ENCODE data around the gene PLEKHG4. TPM values are rescaled to one million over a fixed set of nuclear protein-coding genes. Genes with fewer than 3 reads are reported as not detected.

PLEKHG4 gene
- polyA plus RNA-seq, 2 donors, result 8.9 to 13.3 TPM

DNA sequence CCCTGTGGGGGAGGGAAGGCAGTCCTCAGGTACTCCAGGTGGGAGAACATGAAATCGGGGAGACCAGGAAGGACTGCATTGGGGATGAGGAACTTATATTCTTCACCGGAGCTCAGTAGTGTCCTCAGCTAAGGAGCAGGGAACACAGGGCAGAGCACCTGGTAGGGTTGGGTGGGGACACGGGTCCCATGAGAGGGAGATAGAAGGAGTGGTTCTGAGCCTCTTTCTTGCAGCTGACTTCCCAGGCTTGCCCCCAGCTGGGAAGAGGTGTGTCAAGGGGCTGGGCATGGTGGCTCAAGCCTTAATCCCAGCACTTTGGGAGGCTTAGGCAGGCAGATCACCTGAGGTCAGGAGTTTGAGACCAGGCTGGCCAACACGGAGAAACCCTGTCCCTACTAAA is 34.1 kb upstream of the PLEKHG4 start:
- no peak overlapping the region for H3K4me3 ChIP-seq (ENCODE audit: low read depth in 1 of 2, low read length in 2 of 2)
- H3K36me3 ChIP-seq (ENCODE audit: control insufficient read depth in 2 of 2, insufficient read depth in 2 of 2, low read length in 1 of 2), result no peaks in the 10 kb centered on the region
- peaks cover 9 to 35% of the 10 kb centered on the region in 2 donors for H3K4me1 ChIP-seq (ENCODE audit: control insufficient read depth in 2 of 2, insufficient read depth in 2 of 2, low read length in 1 of 2)
- peaks cover 0 to 8% of the 10 kb centered on the region in 2 donors for H3K27me3 ChIP-seq (ENCODE audit: control insufficient read depth in 1 of 2, insufficient read depth in 2 of 2, low read length in 2 of 2)
- WGBS, 2 donors, result 70 to 71% methylated on average over 4 of the region's 4 CpGs
- H3K27ac ChIP-seq (ENCODE audit: low read depth in 2 of 2, low read length in 1 of 2), result peak overlapping the region; percentile 31 to 74
- H3K9me3 ChIP-seq (ENCODE audit: control insufficient read depth in 2 of 2, insufficient read depth in 1 of 2, low read depth in 1 of 2, low read length in 1 of 2), result no peaks in the 10 kb centered on the region

DNA sequence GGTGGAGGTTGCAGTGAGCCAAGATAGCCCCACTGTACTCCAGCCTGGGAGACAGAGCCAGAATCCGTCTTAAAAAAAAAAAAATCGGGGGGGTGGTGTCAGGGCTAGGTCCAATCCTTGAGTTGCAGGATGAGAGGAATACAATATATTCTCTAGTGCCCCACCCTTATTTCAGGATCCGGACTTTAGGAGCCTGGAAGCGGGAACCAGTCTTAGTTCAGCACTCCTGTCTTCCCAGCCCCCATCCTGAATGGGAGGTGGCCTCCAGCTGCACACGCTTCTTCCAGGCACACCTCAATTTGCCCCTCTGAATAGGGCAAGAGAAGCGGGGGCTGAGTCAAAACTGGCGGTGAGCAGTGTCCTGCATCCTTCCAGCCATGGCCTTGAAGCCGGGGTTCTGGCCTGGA is 33.7 kb upstream of the PLEKHG4 start:
- Histone ChIP-seq H3K36me3 (ENCODE audit: control insufficient read depth in 2 of 2, insufficient read depth in 2 of 2, low read length in 1 of 2) (no peaks in the 10 kb centered on the region), H3K27ac (ENCODE audit: low read depth in 2 of 2, low read length in 1 of 2) (peak overlapping the region; percentile 84), H3K27me3 (ENCODE audit: control insufficient read depth in 1 of 2, insufficient read depth in 2 of 2, low read length in 2 of 2) (peaks cover 0 to 8% of the 10 kb centered on the region in 2 donors), H3K4me1 (ENCODE audit: control insufficient read depth in 2 of 2, insufficient read depth in 2 of 2, low read length in 1 of 2) (peaks cover 9 to 32% of the 10 kb centered on the region in 2 donors), H3K9me3 (ENCODE audit: control insufficient read depth in 2 of 2, insufficient read depth in 1 of 2, low read depth in 1 of 2, low read length in 1 of 2) (no peaks in the 10 kb centered on the region), H3K4me3 (ENCODE audit: low read depth in 1 of 2, low read length in 2 of 2) (peak overlapping the region; percentile 51 to 70)
- WGBS, 2 donors, result 16 to 18% methylated on average over 8 of the region's 8 CpGs

DNA sequence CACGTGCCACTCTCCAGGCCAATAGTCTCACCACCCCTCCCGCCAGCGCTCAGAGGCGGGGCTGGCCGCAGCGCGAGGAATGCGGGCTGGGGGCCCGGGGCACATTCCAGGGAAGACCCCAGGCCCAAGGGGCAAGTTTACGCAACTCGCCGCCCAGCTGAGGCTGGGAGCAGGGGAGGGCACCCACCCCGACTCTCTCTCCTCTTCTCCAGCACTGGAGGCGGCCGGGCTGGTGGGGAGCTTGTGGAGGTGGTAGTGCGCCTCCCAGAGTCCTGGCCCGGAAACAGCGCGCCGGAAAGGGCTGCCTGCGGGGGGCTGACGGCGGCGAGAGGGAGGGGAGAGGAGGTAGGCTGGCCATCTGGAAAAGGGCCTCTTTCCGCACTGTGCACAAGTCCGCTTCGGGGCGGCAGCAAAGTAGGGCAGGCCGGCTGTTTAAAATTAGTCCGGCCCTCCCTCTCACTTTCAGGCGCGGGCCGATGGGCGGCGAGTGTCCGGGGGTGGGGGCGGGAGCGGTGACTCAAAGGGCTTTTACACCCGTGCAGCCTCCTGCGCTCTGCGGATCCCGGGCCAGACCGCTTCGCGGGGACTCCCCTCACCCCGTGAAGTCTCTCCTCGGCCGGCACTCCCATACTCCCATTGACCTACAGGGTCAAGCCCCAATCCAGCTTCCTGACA is 33.1 kb upstream of the PLEKHG4 start:
- Histone ChIP-seq H3K9me3 (ENCODE audit: control insufficient read depth in 2 of 2, insufficient read depth in 1 of 2, low read depth in 1 of 2, low read length in 1 of 2) (no peaks in the 10 kb centered on the region), H3K4me1 (ENCODE audit: control insufficient read depth in 2 of 2, insufficient read depth in 2 of 2, low read length in 1 of 2) (peaks cover 9 to 28% of the 10 kb centered on the region in 2 donors), H3K4me3 (ENCODE audit: low read depth in 1 of 2, low read length in 2 of 2) (peak overlapping the region; percentile 51 to 70), H3K36me3 (ENCODE audit: control insufficient read depth in 2 of 2, insufficient read depth in 2 of 2, low read length in 1 of 2) (no peaks in the 10 kb centered on the region), H3K27ac (ENCODE audit: low read depth in 2 of 2, low read length in 1 of 2) (peak overlapping the region; percentile 84), H3K27me3 (ENCODE audit: control insufficient read depth in 1 of 2, insufficient read depth in 2 of 2, low read length in 2 of 2) (peaks cover 0 to 8% of the 10 kb centered on the region in 2 donors)
- WGBS, 2 donors, result 1% methylated on average over 47 to 48 of the region's 48 CpGs

DNA sequence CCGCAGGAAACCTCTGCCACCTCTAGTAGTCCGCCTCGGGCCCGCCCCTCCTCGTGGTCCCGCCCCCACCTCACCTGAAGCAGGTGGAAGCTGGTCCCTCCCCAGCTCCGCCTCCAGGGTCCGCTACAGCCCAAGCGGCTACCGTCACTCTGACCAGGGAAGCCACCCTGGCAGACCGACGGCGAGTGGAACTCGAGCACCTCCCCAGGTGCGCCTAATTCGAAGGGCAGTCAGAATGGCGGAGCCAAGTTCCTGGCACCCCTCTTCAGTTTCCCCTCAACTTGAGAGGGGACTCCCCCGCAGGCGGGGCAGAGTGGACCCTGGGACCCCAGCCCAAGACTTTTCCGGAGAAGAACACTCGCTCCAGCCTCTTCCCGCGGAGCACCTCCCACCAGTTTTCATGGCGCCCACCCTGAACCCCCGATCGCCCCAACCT is 32.6 kb upstream of the PLEKHG4 start:
- WGBS, 2 donors, result 0% methylated on average over 26 of the region's 26 CpGs
- Histone ChIP-seq H3K27me3 (ENCODE audit: control insufficient read depth in 1 of 2, insufficient read depth in 2 of 2, low read length in 2 of 2) (peaks cover 0 to 8% of the 10 kb centered on the region in 2 donors), H3K4me3 (ENCODE audit: low read depth in 1 of 2, low read length in 2 of 2) (peak overlapping the region; percentile 51 to 70), H3K9me3 (ENCODE audit: control insufficient read depth in 2 of 2, insufficient read depth in 1 of 2, low read depth in 1 of 2, low read length in 1 of 2) (no peaks in the 10 kb centered on the region), H3K36me3 (ENCODE audit: control insufficient read depth in 2 of 2, insufficient read depth in 2 of 2, low read length in 1 of 2) (no peaks in the 10 kb centered on the region), H3K4me1 (ENCODE audit: control insufficient read depth in 2 of 2, insufficient read depth in 2 of 2, low read length in 1 of 2) (peaks cover 9 to 28% of the 10 kb centered on the region in 2 donors), H3K27ac (ENCODE audit: low read depth in 2 of 2, low read length in 1 of 2) (peak overlapping the region; percentile 84)

DNA sequence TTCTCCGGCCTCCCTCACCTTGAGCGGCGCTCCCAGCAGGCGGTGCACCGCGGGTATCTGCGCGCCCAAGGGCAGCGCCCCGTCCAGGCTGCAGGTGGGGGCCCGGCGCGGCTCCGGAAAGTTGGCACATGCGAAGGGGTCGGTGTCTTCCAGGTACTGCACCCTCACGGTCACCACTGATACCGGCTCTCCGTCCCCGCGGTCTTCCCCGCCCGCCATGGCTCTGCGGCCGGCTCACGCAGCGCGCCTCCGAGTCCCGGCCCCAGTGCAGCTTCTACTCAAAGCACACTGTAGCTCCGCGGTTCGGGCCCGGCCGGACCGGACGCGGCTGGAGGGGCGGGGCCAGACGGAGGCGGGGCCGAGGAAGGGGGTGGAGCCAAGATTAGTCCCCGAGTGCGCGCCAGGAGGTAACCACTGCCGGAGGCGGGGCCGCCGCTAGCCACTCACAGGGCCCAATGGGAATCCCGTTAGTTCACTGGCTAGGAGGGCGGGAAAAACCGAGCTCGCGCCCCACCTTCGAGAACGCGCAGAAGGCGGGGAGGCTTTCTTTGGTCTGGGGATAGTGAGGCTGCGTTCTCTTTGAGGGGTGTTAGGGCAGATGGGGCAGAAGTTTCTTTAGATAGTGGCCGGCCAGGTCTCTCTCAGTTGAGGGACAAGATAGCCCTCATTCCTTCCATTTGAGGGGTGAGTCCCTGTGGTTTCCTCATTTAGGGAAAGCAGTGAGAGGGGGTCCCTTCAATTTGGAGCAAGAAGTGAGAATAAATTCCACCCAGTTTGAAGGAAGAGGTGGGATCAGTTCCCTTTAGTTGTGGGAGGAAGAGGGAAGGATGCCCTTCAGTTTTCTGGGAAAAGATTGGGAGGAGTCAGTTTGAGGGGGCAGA is 31.9 kb upstream of the PLEKHG4 start, which contains the start of gene FHOD1:
Gene FHOD1, minus strand, starts transcription at position 290 of the 881 bp plus-strand sequence. Its CDS starts 71 bp downstream, at position 219.
- Histone ChIP-seq H3K4me3 (ENCODE audit: low read depth in 1 of 2, low read length in 2 of 2) (peak within 1 kb of the TSS; percentile 51 to 70), H3K36me3 (ENCODE audit: control insufficient read depth in 2 of 2, insufficient read depth in 2 of 2, low read length in 1 of 2) (no peaks in the 10 kb centered on the region), H3K27me3 (ENCODE audit: control insufficient read depth in 1 of 2, insufficient read depth in 2 of 2, low read length in 2 of 2) (peaks cover 0 to 8% of the 10 kb centered on the region in 2 donors), H3K27ac (ENCODE audit: low read depth in 2 of 2, low read length in 1 of 2) (peak within 1 kb of the TSS; percentile 84), H3K9me3 (ENCODE audit: control insufficient read depth in 2 of 2, insufficient read depth in 1 of 2, low read depth in 1 of 2, low read length in 1 of 2) (no peaks in the 10 kb centered on the region), H3K4me1 (ENCODE audit: control insufficient read depth in 2 of 2, insufficient read depth in 2 of 2, low read length in 1 of 2) (peaks cover 9 to 28% of the 10 kb centered on the region in 2 donors)
- WGBS, 2 donors, result 0% methylated on average over 60 of the region's 60 CpGs

DNA sequence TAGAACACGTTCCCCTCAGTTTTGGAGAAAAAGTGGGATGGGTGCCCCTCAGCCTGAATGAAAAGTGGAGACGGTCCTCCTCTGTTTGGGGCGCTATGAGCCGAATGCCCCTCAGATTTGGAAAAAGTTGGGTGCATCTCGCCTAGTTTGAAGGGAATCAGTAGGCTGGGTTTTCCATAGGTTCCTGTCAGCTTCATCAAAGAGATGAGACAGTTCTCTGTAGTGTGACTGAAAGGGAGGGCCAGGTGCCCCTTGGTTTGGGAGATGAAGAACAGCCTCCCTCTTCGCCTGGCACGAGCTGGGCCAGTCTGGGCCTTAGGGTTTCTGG is 31.3 kb upstream of the PLEKHG4 start:
- WGBS, 2 donors, result 5 to 6% methylated on average over 7 of the region's 7 CpGs
- Histone ChIP-seq H3K4me3 (ENCODE audit: low read depth in 1 of 2, low read length in 2 of 2) (peak overlapping the region; percentile 24 to 27), H3K36me3 (ENCODE audit: control insufficient read depth in 2 of 2, insufficient read depth in 2 of 2, low read length in 1 of 2) (no peaks in the 10 kb centered on the region), H3K27ac (ENCODE audit: low read depth in 2 of 2, low read length in 1 of 2) (no peak overlapping the region), H3K9me3 (ENCODE audit: control insufficient read depth in 2 of 2, insufficient read depth in 1 of 2, low read depth in 1 of 2, low read length in 1 of 2) (no peaks in the 10 kb centered on the region), H3K4me1 (ENCODE audit: control insufficient read depth in 2 of 2, insufficient read depth in 2 of 2, low read length in 1 of 2) (peaks cover 9 to 28% of the 10 kb centered on the region in 2 donors), H3K27me3 (ENCODE audit: control insufficient read depth in 1 of 2, insufficient read depth in 2 of 2, low read length in 2 of 2) (peaks cover 0 to 8% of the 10 kb centered on the region in 2 donors)

DNA sequence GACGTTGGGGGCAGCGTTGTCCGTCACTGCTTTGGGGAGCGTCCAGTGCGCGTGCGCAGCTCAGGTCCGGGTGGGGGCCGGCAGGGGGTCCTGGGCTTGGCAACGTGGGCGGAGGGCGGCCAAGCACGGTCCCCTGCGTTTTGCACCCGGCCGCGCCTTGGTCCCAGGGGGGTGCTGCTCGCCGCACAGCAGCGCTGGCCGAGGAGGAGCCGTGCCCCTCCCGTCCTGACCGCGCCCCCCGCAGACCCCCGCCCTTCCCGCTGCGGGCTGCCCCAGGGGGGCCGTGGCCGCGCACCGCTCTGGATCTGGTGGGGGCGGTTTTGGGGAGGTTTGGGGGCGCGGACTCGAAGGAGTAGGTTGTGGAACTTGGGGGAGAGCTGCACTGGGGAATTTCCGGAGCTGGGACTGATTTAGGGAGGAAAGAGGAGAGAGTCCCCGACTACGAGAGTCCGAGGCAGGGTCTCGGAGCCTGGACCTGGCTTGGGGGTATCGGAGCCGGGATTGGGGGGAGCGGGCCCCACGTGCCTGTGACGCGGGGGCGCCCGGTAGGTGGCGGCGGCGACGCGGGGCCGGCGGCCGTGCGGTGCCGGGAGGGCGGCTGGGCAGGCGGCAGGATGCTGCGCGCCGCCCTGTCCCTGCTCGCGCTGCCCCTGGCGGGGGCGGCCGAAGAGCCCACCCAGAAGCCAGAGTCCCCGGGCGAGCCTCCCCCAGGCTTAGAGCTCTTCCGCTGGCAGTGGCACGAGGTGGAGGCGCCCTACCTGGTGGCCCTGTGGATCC is 30.7 kb upstream of the PLEKHG4 start, which contains the start of gene SLC9A5:
Gene SLC9A5, plus strand, starts transcription at position 579 of the 777 bp plus-strand sequence. Its CDS starts 36 bp downstream, at position 615.
- 0 to 1% methylated on average over 62 to 75 of the region's 75 CpGs for WGBS, 2 donors
- Histone ChIP-seq H3K27ac (ENCODE audit: low read depth in 2 of 2, low read length in 1 of 2) (no peak within 1 kb of the TSS), H3K36me3 (ENCODE audit: control insufficient read depth in 2 of 2, insufficient read depth in 2 of 2, low read length in 1 of 2) (no peaks in the 10 kb centered on the region), H3K4me1 (ENCODE audit: control insufficient read depth in 2 of 2, insufficient read depth in 2 of 2, low read length in 1 of 2) (peaks cover 9 to 28% of the 10 kb centered on the region in 2 donors), H3K4me3 (ENCODE audit: low read depth in 1 of 2, low read length in 2 of 2) (peak within 1 kb of the TSS; percentile 24 to 27), H3K9me3 (ENCODE audit: control insufficient read depth in 2 of 2, insufficient read depth in 1 of 2, low read depth in 1 of 2, low read length in 1 of 2) (no peaks in the 10 kb centered on the region), H3K27me3 (ENCODE audit: control insufficient read depth in 1 of 2, insufficient read depth in 2 of 2, low read length in 2 of 2) (peaks cover 0 to 8% of the 10 kb centered on the region in 2 donors)

DNA sequence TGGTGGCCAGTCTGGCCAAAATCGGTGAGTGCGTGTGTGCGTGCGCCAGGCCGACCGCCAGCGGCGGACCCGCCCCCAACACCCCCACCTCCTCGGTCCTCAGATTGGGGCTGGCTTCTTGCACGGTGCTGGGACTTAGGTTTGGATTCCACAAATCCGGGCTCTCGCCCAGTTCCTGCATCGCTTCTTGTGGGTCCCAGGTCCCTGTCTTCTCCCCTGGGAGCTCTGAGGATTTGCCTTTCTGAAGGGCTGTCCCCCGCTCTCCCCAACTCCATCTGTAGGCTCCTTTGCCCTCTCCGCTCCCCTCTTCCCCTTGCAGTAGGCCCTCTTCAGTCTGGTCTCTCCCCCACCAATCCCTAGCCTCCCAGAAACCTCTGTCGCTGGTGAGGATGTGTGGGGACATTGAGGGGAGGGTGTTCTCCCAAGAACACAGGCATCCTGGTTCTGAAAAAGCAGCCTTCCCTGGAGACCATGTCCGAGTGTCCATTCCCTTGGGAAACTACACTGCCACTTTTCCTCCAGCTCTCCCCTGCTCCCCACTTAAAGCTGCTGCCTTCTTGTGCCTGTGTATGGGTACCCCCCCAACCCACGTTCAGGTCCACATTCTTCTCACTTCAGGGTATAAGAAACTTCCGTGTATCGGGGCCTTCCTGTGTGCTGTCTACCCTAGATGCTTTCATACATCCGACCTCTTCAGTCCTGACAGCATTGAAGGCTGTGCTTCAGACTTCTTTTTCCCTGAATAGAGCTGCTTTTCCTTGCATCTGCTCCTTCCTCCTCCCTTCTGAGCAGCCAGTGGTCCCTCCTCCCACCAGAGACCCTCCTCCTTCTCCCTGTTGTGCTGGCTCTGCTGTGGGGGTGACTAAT is 29.9 kb upstream of the PLEKHG4 start:
- WGBS, 2 donors, result 21 to 23% methylated on average over 22 of the region's 22 CpGs
- Histone ChIP-seq H3K36me3 (ENCODE audit: control insufficient read depth in 2 of 2, insufficient read depth in 2 of 2, low read length in 1 of 2) (no peaks in the 10 kb centered on the region), H3K27ac (ENCODE audit: low read depth in 2 of 2, low read length in 1 of 2) (no peak overlapping the region), H3K27me3 (ENCODE audit: control insufficient read depth in 1 of 2, insufficient read depth in 2 of 2, low read length in 2 of 2) (peaks cover 0 to 8% of the 10 kb centered on the region in 2 donors), H3K4me3 (ENCODE audit: low read depth in 1 of 2, low read length in 2 of 2) (peak overlapping the region; percentile 24 to 27), H3K9me3 (ENCODE audit: control insufficient read depth in 2 of 2, insufficient read depth in 1 of 2, low read depth in 1 of 2, low read length in 1 of 2) (no peaks in the 10 kb centered on the region), H3K4me1 (ENCODE audit: control insufficient read depth in 2 of 2, insufficient read depth in 2 of 2, low read length in 1 of 2) (peaks cover 9 to 28% of the 10 kb centered on the region in 2 donors)

All from esophagus (tissue), 2 donors.